HEK293 (cell line): ENCODE measurements around the gene RPL23.
A peak's percentile ranks its signal among the peaks of the same experiment; 100 is the strongest.

Source experiments
- CTCF ChIA-PET: fragments of 350-600 bp; formaldehyde crosslinking; extraction: SDS; loops from one replicate; lab custom pipeline; 2021; ENCODE audit warnings: antibody characterized with exemption; lab: Yijun Ruan, JAX
- POLR2A ChIA-PET: fragments of 300-600 bp; formaldehyde crosslinking; extraction: SDS; loops from one replicate; lab custom pipeline; 2020; ENCODE audit warnings: antibody characterized with exemption, inconsistent platforms; lab: Yijun Ruan, JAX
- H3K27ac ChIP-seq: fragments of 200-500 bp; sonication (Bioruptor generic); 2 replicates; pipeline ENCODE4 v1.5.1; 2014; ENCODE audit warnings: low read depth, low read length, control low read depth, inconsistent platforms; ENCODE audit errors: extremely low read depth
- H3K36me3 ChIP-seq, 2 experiments: fragments of 200-500 bp in 1 of 2; sonication (Bioruptor generic) in 1 of 2; 1 replicate in 1 of 2; 2 replicates in 1 of 2; pipeline ENCODE4 v1.5.1; 2014 to 2017; ENCODE audit warnings: inconsistent platforms in 2 of 2, low read length in 2 of 2; ENCODE audit not compliant: control insufficient read depth in 2 of 2, insufficient read depth in 1 of 2
- H3K4me1 ChIP-seq: fragments of 200-500 bp; sonication (Bioruptor generic); 2 replicates; pipeline ENCODE4 v1.5.1; 2014; ENCODE audit warnings: mild to moderate bottlenecking, low read length, inconsistent platforms; ENCODE audit not compliant: control insufficient read depth, insufficient read depth
- H3K4me3 ChIP-seq: 2 replicates; pipeline ENCODE4 v1.5.1; 2011; ENCODE audit warnings: low read depth, mild to moderate bottlenecking, control low read depth, low read length, moderate library complexity
- H3K9me3 ChIP-seq: fragments of 200-500 bp; sonication (Bioruptor generic); 2 replicates; pipeline ENCODE4 v1.5.1; 2014; ENCODE audit warnings: low read depth, low read length, inconsistent platforms; ENCODE audit not compliant: control insufficient read depth, insufficient read depth
- GFI1B ChIP-seq: fragments of 450-650 bp; formaldehyde crosslinking; IDR thresholded peaks from 2 replicates; pipeline ENCODE4 v1.5.1; 2016; ENCODE audit warnings: missing biosample characterization, missing genetic modification characterization
- HOXA7 ChIP-seq: sonication (generic); formaldehyde crosslinking; IDR thresholded peaks from 2 replicates; pipeline ENCODE4 v1.8.1; 2022; ENCODE audit warnings: missing genetic modification reagents, borderline replicate concordance
- INSM2 ChIP-seq: fragments of 450-650 bp; formaldehyde crosslinking; IDR thresholded peaks from 2 replicates; pipeline ENCODE4 v1.5.1; 2016; ENCODE audit warnings: missing biosample characterization, missing genetic modification characterization
- KLF8 ChIP-seq: fragments of 450-650 bp; formaldehyde crosslinking; IDR thresholded peaks from 2 replicates; pipeline ENCODE4 v1.5.1; 2016; ENCODE audit warnings: missing biosample characterization, missing genetic modification characterization
- OSR2 ChIP-seq: fragments of 450-650 bp; formaldehyde crosslinking; IDR thresholded peaks from 2 replicates; pipeline ENCODE4 v1.5.1; 2016; ENCODE audit warnings: missing biosample characterization, missing genetic modification characterization
- OVOL3 ChIP-seq: fragments of 450-650 bp; formaldehyde crosslinking; IDR thresholded peaks from 2 replicates; pipeline ENCODE4 v1.5.1; 2016; ENCODE audit warnings: missing biosample characterization, missing genetic modification characterization
- PATZ1 ChIP-seq: fragments of 450-650 bp; formaldehyde crosslinking; IDR thresholded peaks from 2 replicates; pipeline ENCODE4 v1.5.1; 2016; ENCODE audit warnings: missing biosample characterization, missing genetic modification characterization
- TCF7L2 ChIP-seq: IDR thresholded peaks from 2 replicates; pipeline ENCODE4 v1.6.1; 2011; ENCODE audit warnings: low read depth, mild to moderate bottlenecking, inconsistent platforms, low read length, moderate library complexity, borderline replicate concordance
- TRIM28 ChIP-seq: IDR thresholded peaks from 2 replicates; pipeline ENCODE4 v1.6.1; 2011; ENCODE audit warnings: low read length, control low read depth, borderline replicate concordance
- ZBTB20 ChIP-seq: fragments of 450-650 bp; formaldehyde crosslinking; IDR thresholded peaks from 2 replicates; pipeline ENCODE4 v1.5.1; 2016; ENCODE audit warnings: missing biosample characterization, missing genetic modification characterization
- ZFP37 ChIP-seq: fragments of 450-650 bp; formaldehyde crosslinking; IDR thresholded peaks from 2 replicates; pipeline ENCODE4 v1.5.1; 2016; ENCODE audit warnings: missing biosample characterization, missing genetic modification characterization
- ZIC2 ChIP-seq: fragments of 450-650 bp; formaldehyde crosslinking; IDR thresholded peaks from 2 replicates; pipeline ENCODE4 v1.5.1; 2016; ENCODE audit warnings: missing biosample characterization, missing genetic modification characterization
- ZNF114 ChIP-seq: fragments of 450-650 bp; formaldehyde crosslinking; IDR thresholded peaks from 2 replicates; pipeline ENCODE4 v1.5.0; 2017; ENCODE audit warnings: missing biosample characterization, missing genetic modification characterization
- ZNF19 ChIP-seq: fragments of 450-650 bp; formaldehyde crosslinking; IDR thresholded peaks from 2 replicates; pipeline ENCODE4; 2016; ENCODE audit warnings: missing biosample characterization, missing genetic modification characterization, low read depth
- ZNF221 ChIP-seq: fragments of 450-650 bp; formaldehyde crosslinking; IDR thresholded peaks from 2 replicates; pipeline ENCODE4 v1.5.1; 2017; ENCODE audit warnings: missing biosample characterization, missing genetic modification characterization, borderline replicate concordance
- ZNF23 ChIP-seq: fragments of 450-650 bp; formaldehyde crosslinking; IDR thresholded peaks from 2 replicates; pipeline ENCODE4 v1.5.1; 2016; ENCODE audit warnings: missing biosample characterization, missing genetic modification characterization, borderline replicate concordance
- ZNF248 ChIP-seq: fragments of 450-650 bp; formaldehyde crosslinking; IDR thresholded peaks from 2 replicates; pipeline ENCODE4 v1.5.1; 2017; ENCODE audit warnings: missing biosample characterization, missing genetic modification characterization
- ZNF274 ChIP-seq, 2 experiments: fragments of 200-500 bp in 1 of 2; fragments of 450-650 bp in 1 of 2; sonication (Bioruptor generic) in 1 of 2; formaldehyde crosslinking in 1 of 2; IDR thresholded peaks; 2 replicates each; pipeline versions ENCODE4 v1.5.1 to v1.6.1; 2014 to 2016; ENCODE audit warnings: borderline replicate concordance in 1 of 2, inconsistent platforms in 1 of 2, low read length in 1 of 2, missing biosample characterization in 1 of 2, missing genetic modification characterization in 1 of 2
- ZNF280D ChIP-seq: fragments of 450-650 bp; formaldehyde crosslinking; IDR thresholded peaks from 2 replicates; pipeline ENCODE4 v1.5.1; 2016; ENCODE audit warnings: missing biosample characterization, missing genetic modification characterization
- ZNF324 ChIP-seq: fragments of 450-650 bp; formaldehyde crosslinking; IDR thresholded peaks from 2 replicates; pipeline ENCODE4 v1.5.1; 2016; ENCODE audit warnings: missing biosample characterization, missing genetic modification characterization
- ZNF354C ChIP-seq: fragments of 450-650 bp; formaldehyde crosslinking; IDR thresholded peaks from 2 replicates; pipeline ENCODE4 v1.5.1; 2016; ENCODE audit warnings: missing biosample characterization, missing genetic modification characterization, low read depth, borderline replicate concordance
- ZNF48 ChIP-seq: fragments of 450-650 bp; formaldehyde crosslinking; IDR thresholded peaks from 2 replicates; pipeline ENCODE4 v1.5.1; 2016; ENCODE audit warnings: missing biosample characterization, missing genetic modification characterization
- ZNF513 ChIP-seq: fragments of 450-650 bp; IDR thresholded peaks from 2 replicates; pipeline ENCODE4 v1.5.1; 2018; ENCODE audit warnings: missing biosample characterization, missing genetic modification characterization
- ZNF558 ChIP-seq: fragments of 450-650 bp; formaldehyde crosslinking; IDR thresholded peaks from 2 replicates; pipeline ENCODE4 v1.5.1; 2016; ENCODE audit warnings: missing biosample characterization, missing genetic modification characterization
- ZNF658 ChIP-seq: fragments of 450-650 bp; formaldehyde crosslinking; IDR thresholded peaks from 2 replicates; pipeline ENCODE4; 2016; ENCODE audit warnings: missing biosample characterization, missing genetic modification characterization
- ZNF664 ChIP-seq: fragments of 450-650 bp; formaldehyde crosslinking; IDR thresholded peaks from 2 replicates; pipeline ENCODE4 v1.5.1; 2016; ENCODE audit warnings: missing biosample characterization, missing genetic modification characterization
- ZNF707 ChIP-seq: fragments of 450-650 bp; formaldehyde crosslinking; IDR thresholded peaks from 2 replicates; pipeline ENCODE4 v1.5.1; 2016; ENCODE audit warnings: missing biosample characterization, missing genetic modification characterization
- ZNF777 ChIP-seq: fragments of 450-650 bp; formaldehyde crosslinking; IDR thresholded peaks from 2 replicates; pipeline ENCODE4 v1.5.1; 2017; ENCODE audit warnings: missing biosample characterization, missing genetic modification characterization, borderline replicate concordance
- ZNF830 ChIP-seq: fragments of 450-650 bp; IDR thresholded peaks from 2 replicates; pipeline ENCODE4 v1.5.0; 2018; ENCODE audit warnings: missing biosample characterization, missing genetic modification characterization, low read depth, mild to moderate bottlenecking, moderate library complexity

The RPL23 gene

GRCh38 chr17:38853292-38854219, at the start of gene RPL23:
Gene RPL23, minus strand, starts transcription at chr17:38853721. Its CDS starts 11 bp downstream, at chr17:38853710.
- CTCF ChIA-PET = interaction anchor here (0.6 to 1.9 kb wide), 5 partner anchors 16 to 504 kb away, joined by 3 to 5 read pairs (median 3); partner anchors contain the start of gene LASP1
- Histone ChIP-seq H3K27ac (peak within 1 kb of the TSS; percentile 99), H3K4me1 (peaks cover 3% of the 10 kb centered on the region), H3K4me3 (peak within 1 kb of the TSS; percentile 86), H3K9me3 (no peaks in the 10 kb centered on the region), H3K36me3 (peaks cover 40 to 48% of the 10 kb centered on the region in 2 experiments)
- POLR2A ChIA-PET = interaction anchor here (0.6 to 3.1 kb wide), 26 partner anchors 8 to 346 kb away, joined by 3 to 62 read pairs (median 6); partner anchors contain the start of genes ARL5C, CWC25, LASP1 and PIP4K2B
- TF ChIP-seq ZNF513 (tag by site-specific recombination) (0 out of 2 replicates have a peak, but pooled peaks have one; percentile 15), GFI1B (tag by site-specific recombination) (no peak), ZNF354C (tag by site-specific recombination) (no peak), INSM2 (tag by site-specific recombination) (no peak; the same call in 1 of the 2 replicates), ZBTB20 (tag by site-specific recombination) (peak; percentile 59), OVOL3 (no peak; the same call in 1 of the 2 replicates), TRIM28 (peak; percentile 37; the same call in 1 of the 2 replicates), HOXA7 (CRISPR knock-in tag) (no peak), ZNF664 (tag by site-specific recombination) (no peak), ZNF19 (tag by site-specific recombination) (no peak), KLF8 (peak; percentile 70), ZNF324 (tag by site-specific recombination) (peak; percentile 61; the same call in 1 of the 2 replicates), ZNF48 (tag by site-specific recombination) (no peak), ZNF777 (tag by site-specific recombination) (peak; percentile 57; the same call in 1 of the 2 replicates), ZFP37 (0 out of 2 replicates have a peak, but pooled peaks have one; percentile 74), ZNF558 (tag by site-specific recombination) (peak; percentile 42; the same call in 1 of the 2 replicates), PATZ1 (tag by site-specific recombination) (no peak; the same call in 1 of the 2 replicates), ZIC2 (tag by site-specific recombination) (no peak), ZNF280D (no peak), TCF7L2 (no peak), ZNF830 (tag by site-specific recombination) (no peak), ZNF707 (tag by site-specific recombination) (no peak; the same call in 1 of the 2 replicates), ZNF658 (tag by site-specific recombination) (no peak), OSR2 (tag by site-specific recombination) (no peak), ZNF248 (tag by site-specific recombination) (no peak), ZNF23 (no peak), ZNF274 (IDR thresholded peaks at IDR 0.05; ENCODE audit: low read length) (no peak), ZNF274 (tag by site-specific recombination; IDR thresholded peaks at IDR 0.05; ENCODE audit: borderline replicate concordance) (no peak), ZNF221 (tag by site-specific recombination) (no peak), ZNF114 (tag by site-specific recombination) (no peak)
